Daoy (cell line): ENCODE data around the gene MYMX. TPM values are rescaled to one million over a fixed set of nuclear protein-coding genes. Genes with fewer than 3 reads are reported as not detected.
"Not testable (repeated sequence)": the region's sequence is repeated elsewhere in the genome, so short reads cannot be mapped to it uniquely, and the experiment has no call there.

ENCODE experiments used
- DNase-seq: peaks from one replicate; pipeline ENCODE4 v3.0.0-alpha.2; 2015; ENCODE audit warnings: low read depth
- total RNA-seq: library from RNA; depleted of rRNA; stranded (reverse); fragments of >200 nt; shearing (Covaris generic); gene quantifications from 2 replicates; pipeline ENCODE4 v1.2.3, GENCODE V29; 2014

The MYMX gene
- total RNA-seq, 1 experiment from 2014 or later = not detected

- no peak for DNase-seq
Measured at GRCh38 chr6:44186635-44187025, 30.1 kb upstream of the MYMX start.

GRCh38 chr6:44188819-44189218, 27.9 kb upstream of the MYMX start:
- no peak for DNase-seq

GRCh38 chr6:44189257-44189656, 27.5 kb upstream of the MYMX start:
- DNase-seq = no peak

GRCh38 chr6:44190715-44191114, 26.0 kb upstream of the MYMX start:
- DNase-seq = no peak

GRCh38 chr6:44192428-44193041, 24.2 kb upstream of the MYMX start:
- DNase-seq = no peak

- no peak for DNase-seq
Measured at GRCh38 chr6:44193307-44193910, 23.3 kb upstream of the MYMX start.

- no peak for DNase-seq
Measured at GRCh38 chr6:44194326-44194725, 22.4 kb upstream of the MYMX start.

GRCh38 chr6:44196351-44196750, 20.4 kb upstream of the MYMX start:
- not testable (repeated sequence) for DNase-seq

- DNase-seq = no peak
Measured at GRCh38 chr6:44198684-44199083, 18.0 kb upstream of the MYMX start.

- no peak for DNase-seq
Measured at GRCh38 chr6:44199883-44200282, 16.8 kb upstream of the MYMX start.

GRCh38 chr6:44201200-44201599, 15.5 kb upstream of the MYMX start:
- no peak for DNase-seq

- DNase-seq = no peak
Measured at GRCh38 chr6:44201638-44202303, 15.0 kb upstream of the MYMX start.

GRCh38 chr6:44202332-44202971, 14.3 kb upstream of the MYMX start:
- no peak for DNase-seq

- no peak for DNase-seq
Measured at GRCh38 chr6:44202972-44203750, 13.6 kb upstream of the MYMX start.

GRCh38 chr6:44203955-44204354, 12.8 kb upstream of the MYMX start:
- DNase-seq = peak; percentile 48

GRCh38 chr6:44207966-44208365, 8.8 kb upstream of the MYMX start:
- DNase-seq = no peak

GRCh38 chr6:44211284-44211683, 5.4 kb upstream of the MYMX start:
- no peak for DNase-seq

GRCh38 chr6:44214307-44214706, 2.4 kb upstream of the MYMX start:
- DNase-seq = no peak

GRCh38 chr6:44217332-44218143, 812 bp downstream of the MYMX start:
- peak; percentile 58 for DNase-seq

GRCh38 chr6:44219053-44219814, 2.5 kb downstream of the MYMX start:
- DNase-seq = peak; percentile 68
